HepG2 (cell line): ENCODE results near the gene SLC27A1. TPM values are rescaled to one million over a fixed set of nuclear protein-coding genes. Genes with fewer than 3 reads are reported as not detected.

Experiments used
- ATAC-seq: fragments of 200-7000 bp; cut with Tn5 transposase; 3 replicates; pipeline ENCODE4 v1.9.1; 2020; ENCODE audit warnings: mild to moderate bottlenecking, moderate library complexity
- BruUV-seq: library from RNA; stranded (reverse); fragments of 400-500 nt; replicated peaks from 2 replicates; lab custom pipeline; 2021; lab: Mats Ljungman, UMichigan
- CTCF ChIA-PET: fragments of 300-600 bp; formaldehyde crosslinking; extraction: SDS; loops from one replicate; lab custom pipeline; 2021; ENCODE audit warnings: low total read pairs, inconsistent platforms, low intra/inter-chr PET ratio; lab: Yijun Ruan, JAX
- POLR2A ChIA-PET: fragments of 350-600 bp; sonication (Branson Sonifier 250); formaldehyde crosslinking; loops from one replicate; lab custom pipeline; 2020; ENCODE audit warnings: antibody characterized with exemption, inconsistent platforms; lab: Yijun Ruan, JAX
- DNase-seq: peaks from one replicate; pipeline ENCODE4 v3.0.0-alpha.2; 2015; ENCODE audit warnings: low spot score
- FAIRE-seq: peaks from 3 replicates; lab custom pipeline; 2011; peaks lifted over from hg19 to GRCh38; lab: Jason Lieb, UNC
- H2AFZ ChIP-seq: one replicate; pipeline ENCODE4 v1.6.1; 2011; ENCODE audit warnings: low read length, inconsistent platforms
- H3K27ac ChIP-seq: fragments of 300-600 bp; 3 replicates; pipeline ENCODE4 v1.8.0; 2011; ENCODE audit warnings: mixed run types, mild to moderate bottlenecking, mixed read lengths, low read length, inconsistent platforms; ENCODE audit not compliant: insufficient read depth; ENCODE audit errors: extremely low read length
- H3K27me3 ChIP-seq, 2 experiments: fragments of 200-600 bp in 1 of 2; 2 replicates in 1 of 2; 3 replicates in 1 of 2; pipeline versions ENCODE4 v1.6.0 to v1.8.0; 2011; ENCODE audit warnings: low read length in 2 of 2, mild to moderate bottlenecking in 2 of 2, moderate library complexity in 2 of 2, inconsistent platforms in 1 of 2; ENCODE audit not compliant: insufficient read depth in 2 of 2, control insufficient read depth in 1 of 2
- H3K36me3 ChIP-seq, 2 experiments: fragments of 200-600 bp in 1 of 2; replicated peaks in 1 of 2; 2 replicates in 1 of 2; 3 replicates in 1 of 2; pipeline versions ENCODE4 v1.5.1 to v1.8.0; 2011; ENCODE audit warnings: low read length in 2 of 2, inconsistent platforms in 1 of 2; ENCODE audit not compliant: insufficient read depth in 2 of 2, control insufficient read depth in 1 of 2
- H3K4me1 ChIP-seq: 2 replicates; pipeline ENCODE4 v1.5.1; 2012; ENCODE audit warnings: low read length, inconsistent platforms; ENCODE audit not compliant: insufficient read depth
- H3K4me2 ChIP-seq: 2 replicates; pipeline ENCODE4 v1.6.0; 2011; ENCODE audit warnings: low read depth, low read length, inconsistent platforms
- H3K4me3 ChIP-seq, 3 experiments: fragments of 200-600 bp in 1 of 3; sonication (generic), shearing (Covaris generic) in 1 of 3; replicated peaks in 1 of 3; 2 replicates each; pipeline ENCODE4 v1.5.1; 2011 to 2016; ENCODE audit warnings: low read length in 3 of 3, inconsistent platforms in 2 of 3, low read depth in 2 of 3, mild to moderate bottlenecking in 2 of 3, control low read depth in 1 of 3, mixed read lengths in 1 of 3; ENCODE audit not compliant: insufficient read depth in 1 of 3
- H3K79me2 ChIP-seq: one replicate; pipeline ENCODE4 v1.6.1; 2011; ENCODE audit warnings: low read length, inconsistent platforms; ENCODE audit not compliant: insufficient read depth
- H3K9ac ChIP-seq: 2 replicates; pipeline ENCODE4 v1.6.0; 2011; ENCODE audit warnings: mild to moderate bottlenecking, low read depth, low read length, inconsistent platforms; ENCODE audit not compliant: insufficient read depth
- H3K9me3 ChIP-seq: 2 replicates; pipeline ENCODE4 v1.5.1; 2012; ENCODE audit warnings: mild to moderate bottlenecking, low read length
- H4K20me1 ChIP-seq: 2 replicates; pipeline ENCODE4 v1.6.0; 2011; ENCODE audit warnings: inconsistent platforms, mild to moderate bottlenecking, low read length, moderate library complexity; ENCODE audit not compliant: insufficient read depth
- MLLT10 ChIP-seq: sonication (generic); formaldehyde crosslinking; IDR thresholded peaks from 2 replicates; pipeline ENCODE4 v1.4.0; 2020; ENCODE audit warnings: missing genetic modification reagents
- ONECUT2 ChIP-seq: sonication (generic); formaldehyde crosslinking; IDR thresholded peaks from 2 replicates; pipeline ENCODE4 v1.4.0; 2020; ENCODE audit warnings: missing genetic modification reagents
- PHF21A ChIP-seq: sonication (generic); formaldehyde crosslinking; IDR thresholded peaks from 2 replicates; pipeline ENCODE4 v1.5.0; 2020; ENCODE audit warnings: mild to moderate bottlenecking, missing genetic modification reagents
- SRSF1 ChIP-seq: fragments of 200-400 bp; formaldehyde crosslinking; optimal IDR thresholded peaks from 2 replicates; pipeline ENCODE3; 2017; ENCODE audit warnings: mild to moderate bottlenecking, low read depth, low read length, moderate library complexity
- TEAD3 ChIP-seq: optimal IDR thresholded peaks from 2 replicates; pipeline ENCODE3; 2016; ENCODE audit warnings: borderline replicate concordance
- ZFYVE20 ChIP-seq: sonication (generic); formaldehyde crosslinking; IDR thresholded peaks from 2 replicates; pipeline ENCODE4 v1.8.0; 2023; ENCODE audit warnings: low read depth, mild to moderate bottlenecking, moderate library complexity, missing genetic modification reagents, borderline replicate concordance
- ZKSCAN8 ChIP-seq: IDR thresholded peaks from 2 replicates; pipeline ENCODE4 v1.6.1; 2016; ENCODE audit warnings: borderline replicate concordance, missing genetic modification reagents, missing compliant biosample characterization
- ZNF468 ChIP-seq: sonication (generic); formaldehyde crosslinking; IDR thresholded peaks from 2 replicates; pipeline ENCODE4 v1.8.0; 2022; ENCODE audit warnings: mild to moderate bottlenecking, moderate library complexity, missing genetic modification reagents
- ZNF549 ChIP-seq: sonication (generic); formaldehyde crosslinking; IDR thresholded peaks from 2 replicates; pipeline ENCODE4 v1.5.0; 2020; ENCODE audit warnings: missing genetic modification reagents
- ZNF674 ChIP-seq: sonication (generic); formaldehyde crosslinking; IDR thresholded peaks from 2 replicates; pipeline ENCODE4 v1.5.0; 2020; ENCODE audit warnings: low read depth, mild to moderate bottlenecking, missing genetic modification reagents
- ZNF775 ChIP-seq: sonication (generic); formaldehyde crosslinking; IDR thresholded peaks from 2 replicates; pipeline ENCODE4 v1.4.0; 2020; ENCODE audit warnings: missing genetic modification reagents, mild to moderate bottlenecking, moderate library complexity, borderline replicate concordance
- ZSCAN22 ChIP-seq: sonication (generic); formaldehyde crosslinking; IDR thresholded peaks from 2 replicates; pipeline ENCODE4 v1.4.0; 2020; ENCODE audit warnings: mild to moderate bottlenecking, missing genetic modification reagents
- WGBS: methylation state at CpG from one replicate; pipeline ENCODE4 v1.1.6; 2017; ENCODE audit warnings: low lambda C conversion rate; 5-methylcytosine and 5-hydroxymethylcytosine counted together
- in situ Hi-C: cut with HindIII; loops from 2 replicates; pipeline ENCODE4 v1.10.0; 2017; ENCODE audit warnings: low pct_unique_long_range_greater_than_20kb; ENCODE audit not compliant: extremely low pct_ligation_motif_present
- intact Hi-C: fragments of 100-400 bp; cut with micrococcal nuclease; formaldehyde crosslinking; loops from one replicate; pipeline ENCODE4 v1.10.0; 2022; ENCODE audit not compliant: unreplicated experiment
- polyA plus RNA-seq, 8 experiments: library from polyadenylated mRNA; depleted of rRNA in 3 of 8; stranded (reverse) in 7 of 8; unstranded in 1 of 8; fragments of >200 nt; fragmentation: Illumina TruSeq in 4 of 8; extraction: Trizol in 4 of 8; gene quantifications; 2 replicates each; pipeline versions ENCODE4 v1.2.1 to v1.2.3, GENCODE V29; 2011 to 2016; ENCODE audit warnings: low read depth in 4 of 8, missing spikeins in 1 of 8, mixed read lengths in 1 of 8; ENCODE audit not compliant: insufficient read depth in 1 of 8
- total RNA-seq, 5 experiments: library from RNA; depleted of rRNA; stranded (reverse); fragments of >200 nt; fragmentation: Illumina TruSeq; extraction: Trizol; gene quantifications; 2 replicates each; pipeline ENCODE4 v1.2.3, GENCODE V29; 2016; ENCODE audit warnings: low read depth in 1 of 5
- TF ChIP-seq, protein P1 (sequence below): IDR thresholded peaks from 2 replicates; pipeline ENCODE4 v1.6.1; 2016; ENCODE audit warnings: missing biosample characterization, missing genetic modification reagents, low read depth
- TF ChIP-seq, protein P2 (sequence below): sonication (generic); formaldehyde crosslinking; IDR thresholded peaks from 2 replicates; pipeline ENCODE4 v1.4.0; 2020; ENCODE audit warnings: mild to moderate bottlenecking, missing genetic modification reagents, borderline replicate concordance

Gene SLC27A1
- total and polyA plus RNA-seq, 2 of the 13 experiments (the other 11 are each of a cell fraction or from before 2014, with no cell fraction given) = 4.1 to 8.8 TPM

GRCh38 chr19:17527326-17527725 is 57.0 kb downstream of the SLC27A1 start:
- DNase-seq (no peak), FAIRE-seq (no peak), ATAC-seq (no peak)
- Histone ChIP-seq H4K20me1 (no peaks in the 10 kb centered on the region), H3K9ac (no peak overlapping the region), H3K9me3 (no peaks in the 10 kb centered on the region), H3K27me3 (peaks cover 1 to 4% of the 10 kb centered on the region in 2 experiments; a peak in 1 of 5 replicates), H3K4me3 (no peak overlapping the region), H2AFZ (no peak overlapping the region), H3K36me3 (no peaks in the 10 kb centered on the region), H3K79me2 (no peaks in the 10 kb centered on the region), H3K27ac (no peak overlapping the region), H3K4me2 (no peak overlapping the region), H3K4me1 (peaks cover 37% of the 10 kb centered on the region)
- CTCF ChIA-PET = no interaction called here
- TF ChIP-seq ZNF674 (CRISPR knock-in tag) = no peak
- TF ChIP-seq ZSCAN22 (CRISPR knock-in tag) = no peak
- no peak for TF ChIP-seq PHF21A (CRISPR knock-in tag)
- TF ChIP-seq, protein P1, sequence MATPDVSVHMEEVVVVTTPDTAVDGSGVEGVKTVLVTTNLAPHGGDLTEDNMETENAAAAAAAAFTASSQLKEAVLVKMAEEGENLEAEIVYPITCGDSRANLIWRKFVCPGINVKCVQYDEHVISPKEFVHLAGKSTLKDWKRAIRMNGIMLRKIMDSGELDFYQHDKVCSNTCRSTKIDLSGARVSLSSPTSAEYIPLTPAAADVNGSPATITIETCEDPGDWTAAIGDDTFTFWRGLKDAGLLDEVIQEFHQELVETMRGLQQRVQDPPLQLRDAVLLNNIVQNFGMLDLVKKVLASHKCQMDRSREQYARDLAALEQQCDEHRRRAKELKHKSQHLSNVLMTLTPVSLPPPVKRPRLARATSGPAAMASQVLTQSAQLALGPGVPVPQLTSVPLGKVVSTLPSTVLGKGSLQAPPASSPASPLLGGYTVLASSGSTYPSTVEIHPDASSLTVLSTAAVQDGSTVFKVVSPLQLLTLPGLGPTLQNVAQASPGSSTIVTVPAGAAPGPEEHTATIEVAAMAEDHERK (CRISPR knock-in tag) = no peak
- TF ChIP-seq ONECUT2 (CRISPR knock-in tag) = no peak
- TF ChIP-seq MLLT10 = no peak
- no peak for TF ChIP-seq ZNF549
- TF ChIP-seq ZNF468 (CRISPR knock-in tag) = no peak
- TF ChIP-seq ZNF775 = no peak
- no peak for TF ChIP-seq TEAD3 (CRISPR knock-in tag)
- TF ChIP-seq, protein P2, sequence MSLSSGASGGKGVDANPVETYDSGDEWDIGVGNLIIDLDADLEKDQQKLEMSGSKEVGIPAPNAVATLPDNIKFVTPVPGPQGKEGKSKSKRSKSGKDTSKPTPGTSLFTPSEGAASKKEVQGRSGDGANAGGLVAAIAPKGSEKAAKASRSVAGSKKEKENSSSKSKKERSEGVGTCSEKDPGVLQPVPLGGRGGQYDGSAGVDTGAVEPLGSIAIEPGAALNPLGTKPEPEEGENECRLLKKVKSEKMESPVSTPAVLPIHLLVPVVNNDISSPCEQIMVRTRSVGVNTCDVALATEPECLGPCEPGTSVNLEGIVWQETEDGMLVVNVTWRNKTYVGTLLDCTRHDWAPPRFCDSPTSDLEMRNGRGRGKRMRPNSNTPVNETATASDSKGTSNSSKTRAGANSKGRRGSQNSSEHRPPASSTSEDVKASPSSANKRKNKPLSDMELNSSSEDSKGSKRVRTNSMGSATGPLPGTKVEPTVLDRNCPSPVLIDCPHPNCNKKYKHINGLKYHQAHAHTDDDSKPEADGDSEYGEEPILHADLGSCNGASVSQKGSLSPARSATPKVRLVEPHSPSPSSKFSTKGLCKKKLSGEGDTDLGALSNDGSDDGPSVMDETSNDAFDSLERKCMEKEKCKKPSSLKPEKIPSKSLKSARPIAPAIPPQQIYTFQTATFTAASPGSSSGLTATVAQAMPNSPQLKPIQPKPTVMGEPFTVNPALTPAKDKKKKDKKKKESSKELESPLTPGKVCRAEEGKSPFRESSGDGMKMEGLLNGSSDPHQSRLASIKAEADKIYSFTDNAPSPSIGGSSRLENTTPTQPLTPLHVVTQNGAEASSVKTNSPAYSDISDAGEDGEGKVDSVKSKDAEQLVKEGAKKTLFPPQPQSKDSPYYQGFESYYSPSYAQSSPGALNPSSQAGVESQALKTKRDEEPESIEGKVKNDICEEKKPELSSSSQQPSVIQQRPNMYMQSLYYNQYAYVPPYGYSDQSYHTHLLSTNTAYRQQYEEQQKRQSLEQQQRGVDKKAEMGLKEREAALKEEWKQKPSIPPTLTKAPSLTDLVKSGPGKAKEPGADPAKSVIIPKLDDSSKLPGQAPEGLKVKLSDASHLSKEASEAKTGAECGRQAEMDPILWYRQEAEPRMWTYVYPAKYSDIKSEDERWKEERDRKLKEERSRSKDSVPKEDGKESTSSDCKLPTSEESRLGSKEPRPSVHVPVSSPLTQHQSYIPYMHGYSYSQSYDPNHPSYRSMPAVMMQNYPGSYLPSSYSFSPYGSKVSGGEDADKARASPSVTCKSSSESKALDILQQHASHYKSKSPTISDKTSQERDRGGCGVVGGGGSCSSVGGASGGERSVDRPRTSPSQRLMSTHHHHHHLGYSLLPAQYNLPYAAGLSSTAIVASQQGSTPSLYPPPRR (CRISPR knock-in tag) = no peak
- no peak for TF ChIP-seq ZKSCAN8 (CRISPR knock-in tag)
- no peak for TF ChIP-seq SRSF1
- no peak for TF ChIP-seq ZFYVE20 (CRISPR knock-in tag)
- intact Hi-C loops (no loop called here), in situ Hi-C loops (no loop called here)
- POLR2A ChIA-PET = no interaction called here
- WGBS = 24% methylated on average over 9 of the region's 10 CpGs
- BruUV-seq = no TSS peak
